Measurements from ENCODE around the gene MSX1. TPM values are rescaled to one million over a fixed set of nuclear protein-coding genes. Genes with fewer than 3 reads are reported as not detected.

The MSX1 gene
- total RNA-seq, 1 donor from 2014 or later: 2.1 TPM

DNA sequence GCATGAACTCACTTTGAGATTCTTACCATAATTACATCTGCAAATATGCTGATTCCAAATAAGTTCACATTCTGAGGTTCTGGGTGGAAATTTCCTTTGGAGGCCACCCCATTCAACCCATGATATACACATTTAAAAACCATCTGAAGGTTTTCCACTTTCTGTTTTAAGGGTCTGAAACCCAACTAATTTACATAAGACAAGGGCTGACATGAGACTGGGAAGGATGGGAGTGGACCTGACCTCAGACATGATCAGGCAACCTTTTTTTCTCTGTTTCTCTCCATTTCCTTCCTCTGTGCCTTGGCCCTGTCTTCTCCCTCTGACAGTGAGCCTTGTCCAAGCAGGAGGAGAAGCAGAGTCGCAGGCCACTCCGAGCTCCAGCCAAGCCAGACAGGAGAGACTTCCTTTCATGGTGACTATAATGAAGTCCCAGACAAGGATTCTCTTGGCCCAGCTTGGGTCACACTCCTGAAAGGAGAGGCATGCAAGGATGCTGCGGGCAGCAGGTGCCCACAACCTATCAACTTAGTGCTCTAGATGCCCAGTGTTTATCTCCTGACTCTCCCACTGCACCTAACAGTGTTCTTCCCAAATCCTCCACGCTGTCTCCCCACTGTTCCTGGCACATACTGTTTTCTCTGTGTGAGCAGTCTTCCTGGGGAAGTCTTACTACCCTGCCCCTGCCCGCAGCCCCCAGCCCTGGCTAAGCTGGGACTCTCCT lies 39.9 kb downstream of the MSX1 start:
- TF ChIP-seq, protein P1, sequence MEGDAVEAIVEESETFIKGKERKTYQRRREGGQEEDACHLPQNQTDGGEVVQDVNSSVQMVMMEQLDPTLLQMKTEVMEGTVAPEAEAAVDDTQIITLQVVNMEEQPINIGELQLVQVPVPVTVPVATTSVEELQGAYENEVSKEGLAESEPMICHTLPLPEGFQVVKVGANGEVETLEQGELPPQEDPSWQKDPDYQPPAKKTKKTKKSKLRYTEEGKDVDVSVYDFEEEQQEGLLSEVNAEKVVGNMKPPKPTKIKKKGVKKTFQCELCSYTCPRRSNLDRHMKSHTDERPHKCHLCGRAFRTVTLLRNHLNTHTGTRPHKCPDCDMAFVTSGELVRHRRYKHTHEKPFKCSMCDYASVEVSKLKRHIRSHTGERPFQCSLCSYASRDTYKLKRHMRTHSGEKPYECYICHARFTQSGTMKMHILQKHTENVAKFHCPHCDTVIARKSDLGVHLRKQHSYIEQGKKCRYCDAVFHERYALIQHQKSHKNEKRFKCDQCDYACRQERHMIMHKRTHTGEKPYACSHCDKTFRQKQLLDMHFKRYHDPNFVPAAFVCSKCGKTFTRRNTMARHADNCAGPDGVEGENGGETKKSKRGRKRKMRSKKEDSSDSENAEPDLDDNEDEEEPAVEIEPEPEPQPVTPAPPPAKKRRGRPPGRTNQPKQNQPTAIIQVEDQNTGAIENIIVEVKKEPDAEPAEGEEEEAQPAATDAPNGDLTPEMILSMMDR (IDR thresholded peaks at IDR 0.05): no peak
- DNase-seq: no peak

DNA sequence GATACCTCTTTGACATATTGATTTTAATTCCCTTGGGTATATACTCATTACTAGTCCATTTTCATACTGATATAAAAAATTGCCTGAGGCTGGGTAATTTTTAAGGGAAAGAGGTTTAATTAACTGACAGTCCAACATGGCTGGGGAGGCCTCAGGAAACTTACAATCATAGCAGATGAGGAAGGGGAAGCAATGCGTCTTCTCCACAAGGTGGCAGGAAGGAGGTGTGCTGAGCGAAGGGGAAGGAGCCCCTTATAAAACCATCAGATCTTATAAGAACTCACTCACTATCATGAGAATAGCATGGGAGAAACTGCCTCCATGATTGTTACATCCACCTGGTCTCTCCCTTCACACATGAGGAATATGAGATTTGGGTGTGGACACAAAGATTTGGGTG lies 42.4 kb downstream of the MSX1 start:
- Histone ChIP-seq H3K27ac (no peak overlapping the region), H3K4me3 (no peak overlapping the region), H3K27me3 (ENCODE audit: low read depth) (peaks cover 9% of the 10 kb centered on the region), H3K36me3 (no peaks in the 10 kb centered on the region), H3K4me1 (no peaks in the 10 kb centered on the region), H3K9me3 (no peaks in the 10 kb centered on the region)
- TF ChIP-seq, protein P1 (IDR thresholded peaks at IDR 0.05): no peak
- ATAC-seq: no peak
- DNase-seq: no peak
- intact Hi-C loops (cut with DNase I): no loop called here

More for the DNA sequence above, 39.9 kb downstream of the MSX1 start:
- Histone ChIP-seq H3K27ac (no peak overlapping the region), H3K36me3 (no peaks in the 10 kb centered on the region), H3K4me3 (no peak overlapping the region), H3K27me3 (ENCODE audit: low read depth) (peaks cover 5% of the 10 kb centered on the region), H3K9me3 (no peaks in the 10 kb centered on the region), H3K4me1 (no peaks in the 10 kb centered on the region)
- no peak for ATAC-seq
- intact Hi-C loops (cut with DNase I): no loop called here

DNA sequence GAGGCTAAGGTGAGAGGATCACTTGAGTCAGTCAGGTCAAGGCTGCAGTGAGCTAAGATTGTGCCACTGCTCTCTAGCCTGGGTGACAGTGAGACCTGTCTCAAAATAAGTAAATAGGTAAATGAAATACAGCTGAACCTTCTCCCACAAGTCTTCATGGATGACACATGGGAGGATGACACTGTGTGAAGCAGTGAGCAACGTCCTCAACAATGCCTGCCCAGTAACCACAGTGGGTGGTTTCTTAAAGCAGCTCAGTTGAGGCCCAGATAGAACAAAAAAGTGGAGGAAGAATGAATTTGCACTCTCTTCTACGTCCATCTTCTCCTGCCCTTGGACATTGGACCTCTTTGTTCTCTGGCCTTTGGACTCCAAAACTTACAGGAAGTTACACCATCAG lies 52.7 kb downstream of the MSX1 start:
- DNase-seq: no peak

DNA sequence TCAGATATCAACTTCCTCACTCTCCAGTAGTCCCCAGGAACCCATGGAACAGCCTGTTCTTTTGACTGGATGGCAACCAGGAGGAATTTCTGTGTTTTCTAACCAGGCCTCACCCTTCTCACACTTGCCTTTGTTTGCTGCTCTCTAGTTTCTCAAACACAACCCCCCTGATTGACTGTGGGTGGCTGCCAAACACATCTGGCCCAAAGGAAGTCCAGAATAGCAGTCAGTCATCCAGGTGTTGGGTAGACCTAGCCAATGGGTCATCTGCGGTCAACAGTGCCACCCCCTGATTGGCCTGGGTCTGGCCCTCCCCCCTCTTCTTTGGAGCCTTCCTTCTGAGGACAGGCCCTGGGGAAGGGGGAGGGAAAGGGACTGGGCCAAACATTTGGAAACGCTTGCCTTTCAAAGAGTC lies 53.7 kb downstream of the MSX1 start:
- ATAC-seq: no peak
- no peak overlapping the region for H3K4me3 ChIP-seq

More for the DNA sequence above, 52.7 kb downstream of the MSX1 start:
- no peak for ATAC-seq
- intact Hi-C loops (cut with DNase I): no loop called here
- no peaks in the 10 kb centered on the region for H3K4me1 ChIP-seq
- no peak overlapping the region for H3K27ac ChIP-seq
- no peak overlapping the region for H3K4me3 ChIP-seq
- TF ChIP-seq, protein P1 (IDR thresholded peaks at IDR 0.05): no peak
- no peaks in the 10 kb centered on the region for H3K9me3 ChIP-seq
- H3K27me3 ChIP-seq (ENCODE audit: low read depth): no peaks in the 10 kb centered on the region
- H3K36me3 ChIP-seq: no peaks in the 10 kb centered on the region

More for the DNA sequence above, 53.7 kb downstream of the MSX1 start:
- H3K4me1 ChIP-seq: no peaks in the 10 kb centered on the region
- TF ChIP-seq, protein P1 (IDR thresholded peaks at IDR 0.05): no peak
- intact Hi-C loops (cut with DNase I): no loop called here
- H3K27me3 ChIP-seq (ENCODE audit: low read depth): no peaks in the 10 kb centered on the region
- DNase-seq: no peak
- H3K36me3 ChIP-seq: no peaks in the 10 kb centered on the region
- no peak overlapping the region for H3K27ac ChIP-seq
- no peaks in the 10 kb centered on the region for H3K9me3 ChIP-seq

Other genes with a start within 250 kb of the MSX1 start
- gene CYTL1, start 159.8 kb downstream of the MSX1 start, total RNA-seq: 1.4 TPM
- 1.3 TPM for gene STK32B, start 191.8 kb downstream of the MSX1 start, total RNA-seq

Measured in lower lobe of right lung (tissue), 2 donors.